Gastrocnemius medialis (tissue), 4 donors: ENCODE data around the gene ADGRD1. TPM values are rescaled to one million over a fixed set of nuclear protein-coding genes. Genes with fewer than 3 reads are reported as not detected.

Experiments
- ATAC-seq, 2 donors: fragments of 150-250 bp; one replicate each; pipeline ENCODE4 v1.9.1; 2016
- DNase-seq, 2 donors: peaks; one replicate each; pipeline ENCODE4 v3.0.0-alpha.2; 2019
- H3K27ac ChIP-seq, 4 donors: fragments of 200-600 bp; sonication (generic); 1 replicate in 1 of 4; 2 replicates in 3 of 4; pipeline ENCODE4 v1.5.1; 2016 to 2018; ENCODE audit warnings: mild to moderate bottlenecking in 2 of 4, moderate library complexity in 1 of 4
- H3K27me3 ChIP-seq, 3 donors: fragments of 200-600 bp; sonication (generic) in 2 of 3; 1 replicate in 1 of 3; 2 replicates in 2 of 3; pipeline versions ENCODE4 v1.5.1 to v1.6.0; 2016 to 2019; ENCODE audit warnings: mild to moderate bottlenecking in 1 of 3, moderate library complexity in 1 of 3
- H3K36me3 ChIP-seq, 2 donors: fragments of 200-600 bp; sonication (generic) in 1 of 2; one replicate each; pipeline ENCODE4 v1.5.1; 2017 to 2018
- H3K4me1 ChIP-seq, 2 donors: fragments of 200-600 bp; sonication (generic) in 1 of 2; one replicate each; pipeline ENCODE4 v1.5.1; 2016 to 2017; ENCODE audit warnings: mild to moderate bottlenecking in 2 of 2
- H3K4me3 ChIP-seq, 4 donors: fragments of 200-600 bp; sonication (generic) in 3 of 4; 1 replicate in 1 of 4; 2 replicates in 3 of 4; pipeline ENCODE4 v1.5.1; 2016 to 2019; ENCODE audit warnings: mild to moderate bottlenecking in 2 of 4
- H3K9me3 ChIP-seq, 3 donors: fragments of 200-600 bp; sonication (generic) in 2 of 3; 1 replicate in 1 of 3; 2 replicates in 2 of 3; pipeline ENCODE4 v1.5.1; 2016 to 2019
- CTCF ChIP-seq, 5 experiments: fragments of 450-650 bp in 3 of 5; fragments of 200-600 bp in 2 of 5; sonication (generic) in 2 of 5; IDR thresholded peaks in 4 of 5; conservative IDR thresholded peaks in 1 of 5; 1 replicate in 4 of 5; 2 replicates in 1 of 5; pipeline ENCODE4 v1.5.1; 2016 to 2019; ENCODE audit warnings: antibody characterized with exemption in 5 of 5, mild to moderate bottlenecking in 3 of 5, moderate library complexity in 3 of 5
- POLR2A ChIP-seq, 2 donors: fragments of 450-650 bp; IDR thresholded peaks; one replicate each; pipeline ENCODE4 v1.6.1; 2017; ENCODE audit warnings: antibody characterized with exemption in 2 of 2, mild to moderate bottlenecking in 2 of 2, moderate library complexity in 2 of 2
- in situ Hi-C, 4 donors: fragments of 200-750 bp; cut with MboI; loops; one replicate each; pipeline versions ENCODE4 v1.15.0 to v1.8.0; 2017; ENCODE audit warnings: low sequenced_read_pairs in 4 of 4
- intact Hi-C: fragments of 100-400 bp; cut with DNase I; formaldehyde crosslinking; loops from one replicate; pipeline ENCODE4 v1.15.1; 2023; ENCODE audit warnings: low total_unique reads
- total RNA-seq, 4 donors: library from RNA; depleted of rRNA; stranded (reverse); fragments of >200 nt; gene quantifications; one replicate each; pipeline versions ENCODE4 v1.1.0 to v1.2.3, GENCODE V29; 2016

The ADGRD1 gene
- total RNA-seq, 4 donors from 2014 or later, result 5.3 to 9.6 (median 8.2) TPM

GRCh38 chr12:131187602-131188001, 233.9 kb downstream of the ADGRD1 start:
- TF ChIP-seq CTCF (IDR thresholded peaks at IDR 0.05 in 4 of 5, conservative IDR thresholded peaks at IDR 0.05 in 1 of 5), result no peak
- no peak for TF ChIP-seq POLR2A (IDR thresholded peaks at IDR 0.05)
- in situ Hi-C loops, result no loop called here
- DNase-seq (no peak), ATAC-seq (no peak)
- Histone ChIP-seq H3K4me3 (no peak overlapping the region), H3K9me3 (no peaks in the 10 kb centered on the region), H3K36me3 (no peaks in the 10 kb centered on the region), H3K4me1 (no peaks in the 10 kb centered on the region), H3K27me3 (no peaks in the 10 kb centered on the region), H3K27ac (no peak overlapping the region)
- intact Hi-C loops, result no loop called here

- Histone ChIP-seq H3K27ac (no peak overlapping the region), H3K36me3 (no peaks in the 10 kb centered on the region), H3K4me1 (no peaks in the 10 kb centered on the region), H3K27me3 (peaks cover 0 to 2% (median 0%) of the 10 kb centered on the region in 3 donors), H3K4me3 (no peak overlapping the region), H3K9me3 (no peaks in the 10 kb centered on the region)
- ATAC-seq (no peak), DNase-seq (no peak)
- intact Hi-C loops (no loop called here), in situ Hi-C loops (no loop called here)
- no peak for TF ChIP-seq CTCF (IDR thresholded peaks at IDR 0.05 in 4 of 5, conservative IDR thresholded peaks at IDR 0.05 in 1 of 5)
- no peak for TF ChIP-seq POLR2A (IDR thresholded peaks at IDR 0.05)
Observed at GRCh38 chr12:131188131-131189050, 234.7 kb downstream of the ADGRD1 start.

GRCh38 chr12:131189781-131190180, 236.1 kb downstream of the ADGRD1 start:
- H3K27me3 ChIP-seq, result peaks cover 0 to 3% (median 0%) of the 10 kb centered on the region in 3 donors
- intact Hi-C loops (no loop called here), in situ Hi-C loops (no loop called here)
- no peaks in the 10 kb centered on the region for H3K9me3 ChIP-seq
- H3K4me3 ChIP-seq, result no peak overlapping the region
- no peak for TF ChIP-seq POLR2A (IDR thresholded peaks at IDR 0.05)
- TF ChIP-seq CTCF (IDR thresholded peaks at IDR 0.05 in 4 of 5, conservative IDR thresholded peaks at IDR 0.05 in 1 of 5), result no peak
- H3K27ac ChIP-seq, result no peak overlapping the region
- H3K4me1 ChIP-seq, result no peaks in the 10 kb centered on the region
- no peaks in the 10 kb centered on the region for H3K36me3 ChIP-seq
- DNase-seq, result no peak
- ATAC-seq, result no peak

- in situ Hi-C loops, result no loop called here
- ATAC-seq (no peak), DNase-seq (no peak)
- TF ChIP-seq POLR2A (IDR thresholded peaks at IDR 0.05), result no peak
- no peak for TF ChIP-seq CTCF (IDR thresholded peaks at IDR 0.05 in 4 of 5, conservative IDR thresholded peaks at IDR 0.05 in 1 of 5)
- H3K36me3 ChIP-seq, result no peaks in the 10 kb centered on the region
- peaks cover 0 to 3% (median 0%) of the 10 kb centered on the region in 3 donors for H3K27me3 ChIP-seq
- H3K4me3 ChIP-seq, result no peak overlapping the region
- H3K27ac ChIP-seq, result no peak overlapping the region
- H3K4me1 ChIP-seq, result no peaks in the 10 kb centered on the region
- intact Hi-C loops, result no loop called here
- no peaks in the 10 kb centered on the region for H3K9me3 ChIP-seq
Observed at GRCh38 chr12:131190965-131191364, 237.3 kb downstream of the ADGRD1 start.

Other genes with a start within 250 kb of the ADGRD1 start
- 1 to 10 TPM in 2 of 4 donors, under 1 TPM in 1, not detected in 1; 0.76 to 2.2 (median 1.2) TPM for gene RIMBP2, start 237.6 kb upstream of the ADGRD1 start, total RNA-seq
- gene STX2, start 114.7 kb upstream of the ADGRD1 start, total RNA-seq, result 10 to 100 TPM in 1 of 4 donors, 1 to 10 TPM in 3; 4.8 to 12.0 (median 9.1) TPM
- gene RAN, start 81.8 kb upstream of the ADGRD1 start, total RNA-seq, result 100 to 1,000 TPM; 125 to 299 (median 197) TPM